Glomerular endothelial cell (primary cell): Measurements from ENCODE around the gene TOP1. TPM values are rescaled to one million over a fixed set of nuclear protein-coding genes. Genes with fewer than 3 reads are reported as not detected.
"Not testable (repeated sequence)": the region's sequence is repeated elsewhere in the genome, so short reads cannot be mapped to it uniquely, and the experiment has no call there.

Source experiments
- DNase-seq: peaks from one replicate; pipeline ENCODE4 v3.0.0-alpha.2; 2011; ENCODE audit warnings: low read depth, low spot score; ENCODE audit errors: extremely low read depth
- total RNA-seq: library from RNA; depleted of rRNA; stranded (reverse); fragments of >200 nt; gene quantifications from 2 replicates; pipeline ENCODE4 v1.2.3, GENCODE V29; 2015

TOP1 gene
- total RNA-seq, 1 donor from 2014 or later = 42.1 TPM

GRCh38 chr20:41086402-41087324, 58.0 kb downstream of the TOP1 start:
- no peak for DNase-seq

DNA sequence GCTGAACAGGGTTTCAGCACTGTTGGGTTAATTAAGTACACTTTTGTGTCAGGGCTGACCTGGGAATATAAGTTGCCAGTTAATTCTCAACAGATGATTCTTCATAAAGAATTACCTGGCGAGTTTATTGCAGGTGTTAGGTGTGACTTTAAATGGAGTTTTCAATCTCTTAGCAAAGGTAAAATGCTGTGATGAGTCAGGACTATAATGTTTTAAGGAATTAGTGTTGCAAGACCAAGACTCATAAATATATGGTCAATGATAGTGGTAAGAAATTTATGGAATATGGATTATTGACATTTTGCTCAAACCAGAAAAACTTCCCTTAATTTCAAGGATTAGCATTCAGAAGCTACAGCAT, 58.7 kb downstream of the TOP1 start:
- no peak for DNase-seq

DNA sequence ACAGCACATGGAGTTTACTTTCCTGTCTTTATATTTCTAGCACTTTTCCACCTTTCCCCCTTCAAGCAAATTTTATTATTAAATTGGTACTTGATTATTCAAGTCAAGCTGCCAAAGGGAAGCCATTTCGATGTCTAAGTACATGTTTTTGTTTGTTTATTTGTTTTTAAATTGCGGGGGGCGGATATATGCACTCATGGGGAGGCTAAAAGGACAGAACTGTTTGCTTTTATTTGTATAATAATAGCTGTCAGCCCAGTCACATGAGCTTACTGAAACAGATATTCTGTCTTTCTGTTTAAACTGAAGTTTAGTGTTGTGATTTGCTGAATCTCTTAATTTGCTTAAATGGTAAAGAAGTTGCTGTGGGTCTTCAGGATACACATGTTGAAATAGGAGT, 59.2 kb downstream of the TOP1 start:
- no peak for DNase-seq

- DNase-seq = no peak
Observed at GRCh38 chr20:41089555-41089954, 60.9 kb downstream of the TOP1 start.

GRCh38 chr20:41091927-41092326, 63.3 kb downstream of the TOP1 start:
- no peak for DNase-seq

DNA sequence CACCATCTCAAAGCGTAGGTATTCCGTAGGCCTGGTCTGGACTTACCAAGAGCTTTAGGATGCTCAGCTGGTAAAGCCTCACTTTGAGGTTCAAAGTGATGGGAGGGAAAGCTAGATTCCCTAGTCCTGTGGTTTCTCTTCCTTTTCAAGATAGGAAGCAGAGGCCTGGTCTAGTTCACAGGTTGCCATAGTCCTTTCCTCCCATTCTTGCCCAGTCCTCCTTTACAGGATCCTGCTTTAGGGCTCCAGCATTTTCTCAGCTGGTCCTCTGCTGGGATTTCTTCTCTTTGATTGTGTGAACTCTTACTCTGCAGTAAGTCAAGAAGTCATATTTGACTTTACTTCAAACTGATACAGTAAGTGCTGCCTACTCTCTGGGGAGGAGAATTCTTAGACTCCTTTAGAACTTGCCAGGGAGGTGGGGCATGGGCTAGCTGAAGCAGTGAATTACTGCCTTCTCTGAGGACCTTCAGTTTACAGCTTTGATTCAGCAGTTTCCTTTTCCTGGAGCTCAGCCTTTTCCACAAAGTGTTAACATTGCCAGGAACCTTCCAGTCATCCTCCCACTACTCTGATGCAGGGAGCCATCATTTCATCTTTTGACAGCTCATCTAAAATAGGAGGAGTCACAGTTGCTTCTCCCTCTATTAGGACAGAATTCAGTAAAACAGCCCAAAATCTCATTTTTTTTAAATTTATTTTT, 65.9 kb downstream of the TOP1 start:
- no peak for DNase-seq

GRCh38 chr20:41095110-41095969, 66.7 kb downstream of the TOP1 start:
- no peak for DNase-seq

- no peak for DNase-seq
Observed at GRCh38 chr20:41098703-41099250, 70.2 kb downstream of the TOP1 start.

- no peak for DNase-seq
Observed at GRCh38 chr20:41100001-41100480, 71.4 kb downstream of the TOP1 start.

DNA sequence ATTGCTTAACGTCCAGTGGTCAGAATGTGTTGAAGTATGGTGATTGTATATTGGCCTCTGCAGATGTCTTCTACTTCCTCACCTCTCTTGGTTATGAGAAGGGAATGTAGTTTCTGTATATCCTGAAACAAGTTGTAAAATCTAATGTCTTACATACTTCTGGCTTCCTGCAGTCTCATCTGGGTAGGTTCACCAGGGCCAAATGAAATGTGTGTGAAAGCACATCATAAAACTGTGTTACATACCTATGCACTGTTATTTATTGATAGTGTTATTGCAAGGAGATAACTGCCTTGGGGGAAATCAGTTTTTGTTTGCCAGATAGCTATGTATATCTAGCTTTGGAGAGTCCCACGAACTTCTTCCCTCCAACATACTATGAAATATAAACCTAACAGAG, 73.0 kb downstream of the TOP1 start:
- DNase-seq = no peak

- DNase-seq = no peak
Observed at GRCh38 chr20:41108531-41108930, 79.9 kb downstream of the TOP1 start.

DNA sequence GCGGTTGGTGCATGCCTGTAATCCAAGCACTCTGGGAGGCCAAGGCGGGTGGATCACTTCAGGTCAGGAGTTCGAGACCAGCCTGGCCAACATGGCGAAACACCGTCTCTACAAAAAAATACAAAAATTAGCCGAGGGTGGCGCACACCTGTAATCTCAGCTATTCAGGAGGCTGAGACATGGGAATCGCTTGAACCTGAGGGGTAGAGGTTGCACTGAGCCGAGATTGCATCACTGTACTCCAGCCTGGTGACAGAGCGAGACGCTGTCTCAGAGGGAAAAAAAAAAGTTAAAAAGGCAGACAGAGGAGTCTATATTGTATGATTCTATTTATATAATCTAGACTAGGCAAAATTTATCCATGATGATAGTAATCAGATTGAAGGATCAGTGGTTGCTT, 81.4 kb downstream of the TOP1 start:
- no peak for DNase-seq

GRCh38 chr20:41110930-41111577, 82.4 kb downstream of the TOP1 start:
- DNase-seq = no peak

DNA sequence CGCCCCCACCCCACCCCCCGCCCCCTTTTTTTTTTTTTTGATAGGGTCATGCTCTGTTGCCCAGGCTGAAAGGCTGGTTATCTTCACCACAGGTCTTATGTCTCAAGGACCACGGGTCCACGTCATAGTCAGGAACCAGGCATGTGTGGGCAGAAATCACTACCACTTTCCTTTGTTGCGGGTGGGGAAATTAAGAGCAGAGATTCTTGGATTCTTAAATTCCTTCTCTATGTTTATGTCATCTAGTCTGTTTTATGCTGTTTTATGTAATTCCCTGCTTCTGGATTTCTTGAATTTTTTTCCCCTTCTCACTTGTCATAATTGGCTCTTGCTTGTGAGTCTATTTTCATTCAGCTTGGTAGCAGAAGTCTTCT, 82.9 kb downstream of the TOP1 start:
- DNase-seq = no peak

DNA sequence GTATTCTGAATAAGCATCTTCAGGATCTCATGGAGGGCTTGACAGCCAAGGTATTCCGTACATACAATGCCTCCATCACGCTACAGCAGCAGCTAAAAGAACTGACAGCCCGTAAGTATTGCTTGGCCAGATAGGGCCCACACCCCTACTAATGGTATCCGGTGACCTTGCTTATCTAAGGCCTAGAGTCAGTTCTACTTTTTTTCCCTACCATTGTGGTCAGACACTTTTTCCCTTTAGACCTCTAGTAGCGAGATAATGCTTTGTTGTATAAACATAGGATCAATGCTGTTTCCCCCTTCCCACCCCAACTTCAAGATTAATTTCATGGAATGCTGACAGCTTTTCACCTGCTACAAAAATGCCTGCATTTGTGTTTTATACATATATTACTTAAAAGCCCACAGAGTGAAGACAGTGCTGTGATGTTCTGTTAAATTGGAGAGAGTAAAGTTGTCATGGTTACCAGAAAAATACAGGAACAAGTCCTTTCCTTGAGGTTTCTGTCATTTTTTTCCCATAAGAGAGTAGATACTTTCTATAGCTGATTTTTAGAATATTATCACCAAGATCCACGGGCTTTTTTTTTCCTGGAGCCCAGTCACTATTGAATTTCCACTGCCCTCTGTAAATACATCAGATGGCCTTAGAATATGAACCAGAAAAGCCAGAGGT, 87.8 kb downstream of the TOP1 start:
- no peak for DNase-seq

DNA sequence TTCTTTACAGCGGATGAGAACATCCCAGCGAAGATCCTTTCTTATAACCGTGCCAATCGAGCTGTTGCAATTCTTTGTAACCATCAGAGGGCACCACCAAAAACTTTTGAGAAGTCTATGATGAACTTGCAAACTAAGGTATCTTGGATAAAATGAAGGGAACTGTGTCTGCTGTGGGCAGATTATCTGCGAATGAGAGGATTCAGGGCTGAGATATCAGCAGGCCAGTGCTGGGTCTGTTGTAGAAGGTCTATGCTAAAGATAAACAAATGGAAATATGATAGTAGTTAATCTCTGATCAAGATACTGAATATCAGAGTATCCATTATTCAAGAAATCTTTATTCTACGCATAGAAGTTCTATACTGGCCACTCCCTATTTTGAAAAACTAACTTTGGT, 89.5 kb downstream of the TOP1 start:
- DNase-seq = not testable (repeated sequence)

DNA sequence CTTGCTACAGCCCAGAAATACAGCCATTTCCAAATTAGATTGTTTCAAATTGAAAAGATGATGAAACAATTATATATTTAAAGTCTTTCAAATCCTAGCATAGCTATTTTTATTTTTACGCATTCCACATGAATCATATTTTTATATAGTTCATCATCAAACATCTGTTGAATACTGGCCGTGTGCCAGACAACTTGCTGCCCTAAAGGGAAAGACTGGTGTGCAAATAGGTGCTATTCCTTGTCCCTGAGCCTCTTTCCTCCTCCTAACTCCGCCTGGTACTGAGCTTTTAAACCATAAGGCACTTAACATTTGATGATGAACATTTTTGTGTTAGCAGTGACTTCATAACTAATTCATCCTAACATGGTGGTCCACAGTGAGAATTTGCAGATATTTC, 90.0 kb downstream of the TOP1 start:
- no peak for DNase-seq

DNA sequence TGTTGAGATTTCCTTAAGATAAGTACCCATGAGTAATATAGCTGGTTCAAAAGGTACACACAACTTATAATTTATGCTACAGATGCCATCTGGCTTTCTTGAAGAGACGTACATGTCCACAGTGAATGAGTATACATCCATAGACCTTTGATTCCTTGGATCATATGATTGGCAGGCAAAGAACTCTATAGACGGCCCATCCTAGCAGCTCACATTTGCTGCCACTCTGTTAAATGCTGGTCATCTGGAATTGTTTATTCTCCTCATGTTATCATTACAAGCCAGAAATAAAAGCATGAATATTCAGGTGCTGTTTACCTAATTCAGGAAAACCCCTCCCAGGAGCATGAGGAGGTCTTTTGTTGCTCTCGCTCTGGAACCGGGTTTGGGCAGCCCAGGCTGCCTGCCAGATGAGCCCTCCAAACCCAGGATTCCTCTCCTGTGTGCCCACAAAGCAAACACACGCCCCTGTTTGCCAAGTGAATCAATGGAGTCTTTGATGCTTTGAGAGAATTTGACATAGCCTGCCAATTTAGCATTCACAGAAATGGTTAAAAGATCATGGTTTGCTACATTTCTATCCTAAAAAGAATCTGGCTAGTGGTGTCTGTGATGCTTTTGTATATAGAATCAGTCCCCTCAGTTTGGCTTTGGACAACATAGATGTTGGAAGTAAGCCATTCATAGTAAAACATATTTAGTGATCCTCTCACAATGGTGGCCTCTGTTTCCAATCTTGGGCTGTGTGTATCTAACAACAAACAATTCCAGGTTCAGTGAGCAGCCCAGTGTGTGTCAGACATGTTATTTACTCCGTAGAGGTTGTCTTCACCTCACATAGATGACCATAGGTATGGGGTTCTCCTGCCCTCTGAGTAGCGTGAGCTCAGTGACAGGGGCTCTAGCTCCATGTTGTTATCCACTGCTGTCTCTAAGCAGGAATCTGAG, 91.3 kb downstream of the TOP1 start:
- DNase-seq = no peak

- no peak for DNase-seq
Observed at GRCh38 chr20:41121399-41121798, 92.8 kb downstream of the TOP1 start.
